Uterus (tissue), 2 donors: ENCODE data around the gene FAM76B.

Experiments
- CTCF ChIP-seq, 4 experiments: fragments of 200-600 bp in 2 of 4; fragments of 450-650 bp in 2 of 4; sonication (generic) in 2 of 4; IDR thresholded peaks; one replicate each; pipeline ENCODE4 v1.5.1; 2016 to 2019; ENCODE audit warnings: antibody characterized with exemption in 4 of 4, mild to moderate bottlenecking in 2 of 4, moderate library complexity in 1 of 4
- POLR2A ChIP-seq, 2 donors: fragments of 450-650 bp; IDR thresholded peaks; one replicate each; pipeline ENCODE4 v1.6.1; 2016; ENCODE audit warnings: antibody characterized with exemption in 2 of 2, mild to moderate bottlenecking in 1 of 2, moderate library complexity in 1 of 2

GRCh38 chr11:95800438-95800837 is 10.9 kb upstream of the FAM76B start:
- no peak for TF ChIP-seq CTCF (IDR thresholded peaks at IDR 0.05)
- TF ChIP-seq POLR2A (IDR thresholded peaks at IDR 0.05): no peak
